Vagina (tissue), 2 donors: ENCODE results near the gene LAYN.

ENCODE experiments used
- CTCF ChIP-seq, 3 experiments: fragments of 450-650 bp in 2 of 3; fragments of 200-600 bp in 1 of 3; sonication (generic) in 1 of 3; IDR thresholded peaks; one replicate each; pipeline ENCODE4 v1.5.1; 2017 to 2019; ENCODE audit warnings: antibody characterized with exemption in 3 of 3, mild to moderate bottlenecking in 2 of 3, moderate library complexity in 2 of 3
- POLR2AphosphoS5 ChIP-seq, 2 donors: sonication (generic); formaldehyde crosslinking; IDR thresholded peaks; one replicate each; pipeline ENCODE4 v1.9.0; 2017; ENCODE audit warnings: antibody characterized with exemption in 2 of 2, mild to moderate bottlenecking in 2 of 2, low read depth in 1 of 2; ENCODE audit not compliant: insufficient read depth in 1 of 2

- TF ChIP-seq CTCF (IDR thresholded peaks at IDR 0.05) (no peak), POLR2AphosphoS5 (IDR thresholded peaks at IDR 0.05; ENCODE audit: insufficient read depth in 1 of 2, low read depth in 1 of 2) (no peak)
Observed at GRCh38 chr11:111598148-111598547, 57.6 kb downstream of the LAYN start.
